IMR-90 (cell line): ENCODE measurements around the gene FBH1. TPM values are rescaled to one million over a fixed set of nuclear protein-coding genes. Genes with fewer than 3 reads are reported as not detected.

Experiments used
- BHLHE40 ChIP-seq: fragments of 150-350 bp; IDR thresholded peaks from 2 replicates; pipeline ENCODE4 v1.6.1; 2016; ENCODE audit warnings: mild to moderate bottlenecking, low read depth, low read length
- FOS ChIP-seq: fragments of 150-350 bp; IDR thresholded peaks from 2 replicates; pipeline ENCODE4 v1.6.1; 2016; ENCODE audit warnings: low read depth, low read length
- MAFK ChIP-seq: IDR thresholded peaks from 2 replicates; pipeline ENCODE4 v1.6.1; 2012; ENCODE audit warnings: low read depth, low read length, improper control_type of control experiment
- MAZ ChIP-seq: IDR thresholded peaks from 2 replicates; pipeline ENCODE4 v1.6.1; 2012; ENCODE audit warnings: low read depth, mild to moderate bottlenecking, low read length, improper control_type of control experiment, moderate library complexity, borderline replicate concordance
- MXI1 ChIP-seq: IDR thresholded peaks from 2 replicates; pipeline ENCODE4 v1.6.1; 2012; ENCODE audit warnings: low read depth, mild to moderate bottlenecking, low read length, moderate library complexity, borderline replicate concordance
- RCOR1 ChIP-seq: IDR thresholded peaks from 2 replicates; pipeline ENCODE4 v1.6.1; 2012; ENCODE audit warnings: mild to moderate bottlenecking, low read length, improper control_type of control experiment; ENCODE audit not compliant: insufficient replicate concordance
- polyA plus RNA-seq, 3 experiments: library from polyadenylated mRNA; depleted of rRNA; stranded (reverse); fragments of >200 nt; gene quantifications; 2 replicates each; pipeline ENCODE4 v1.2.3, GENCODE V29; 2012; ENCODE audit warnings: low replicate concordance in 1 of 3
- total RNA-seq: library from RNA; depleted of rRNA; stranded (reverse); fragments of >200 nt; gene quantifications from 2 replicates; pipeline ENCODE4 v1.2.3, GENCODE V29; 2012

FBH1 gene
- total and polyA plus RNA-seq, 2 of the 4 experiments (the other 2 are of a cell fraction), result 59.3 to 72.2 TPM

DNA sequence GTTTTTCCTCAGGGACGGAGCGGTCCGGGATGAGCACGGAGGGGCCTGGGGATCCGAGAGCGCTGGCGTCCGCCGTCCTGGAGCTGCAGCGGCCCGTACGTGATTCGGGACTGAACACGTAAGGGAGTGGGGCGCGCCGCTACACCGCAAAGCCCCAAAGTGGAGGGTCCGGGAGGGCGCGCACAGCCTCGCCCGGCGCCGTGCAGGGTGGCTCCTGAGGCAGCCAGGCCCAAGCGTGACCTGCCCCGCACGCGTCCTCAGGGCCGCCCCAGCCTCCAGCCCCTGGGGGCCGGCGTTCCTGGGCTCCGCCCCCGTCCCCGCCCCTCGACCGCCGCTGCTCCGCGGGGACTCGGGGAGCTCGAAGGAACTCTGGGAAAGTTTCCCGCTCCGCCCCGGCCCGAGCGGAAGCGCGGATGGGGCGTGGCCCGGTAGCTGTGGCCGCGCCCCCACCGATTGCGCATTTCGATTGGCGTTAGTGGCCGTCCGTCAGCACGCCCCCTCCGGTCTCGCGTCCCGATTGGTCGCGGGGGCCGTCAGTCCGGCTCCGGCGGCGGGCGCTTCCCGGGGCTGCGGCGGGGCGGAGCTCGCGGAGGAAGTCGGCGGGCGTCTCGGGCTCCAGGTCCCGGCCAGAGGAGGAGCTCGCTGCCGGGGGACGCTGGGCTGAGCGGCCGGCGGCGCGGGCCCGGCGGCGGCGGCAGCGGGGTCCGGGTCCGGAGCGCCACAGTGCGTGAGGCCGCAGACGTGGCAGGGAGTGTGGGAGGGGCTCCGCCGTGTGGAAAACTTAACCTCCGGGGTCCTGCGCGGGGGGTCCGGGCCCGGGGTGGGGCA, at the start of gene FBH1, which contains the start of gene ANKRD16 (continued):
- TF ChIP-seq MAZ, result peak; percentile 84
- TF ChIP-seq MAFK, result no peak
- no peak for TF ChIP-seq RCOR1
- peak; percentile 76; the same call in 1 of the 2 replicates for TF ChIP-seq FOS
- TF ChIP-seq MXI1, result peak; percentile 87; the same call in 1 of the 2 replicates
- TF ChIP-seq BHLHE40, result peak; percentile 61
